Measurements from ENCODE around the gene HSPA1A. TPM values are rescaled to one million over a fixed set of nuclear protein-coding genes. Genes with fewer than 3 reads are reported as not detected.
A peak's percentile ranks its signal among the peaks of the same experiment; 100 is the strongest.
"Not testable (repeated sequence)": the region's sequence is repeated elsewhere in the genome, so short reads cannot be mapped to it uniquely, and the experiment has no call there.

The HSPA1A gene
- total RNA-seq, 2 donors from 2014 or later = 315 to 334 TPM

GRCh38 chr6:31837369-31838113 is 22.2 kb downstream of the HSPA1A start:
- TF ChIP-seq CTCF (IDR thresholded peaks at IDR 0.05) = no peak
- DNase-seq (ENCODE audit: low spot score) = no peak
- Histone ChIP-seq H3K27me3 (no peaks in the 10 kb centered on the region), H3K9me3 (no peaks in the 10 kb centered on the region), H3K4me1 (peaks cover 0 to 47% of the 10 kb centered on the region in 2 donors), H3K4me3 (peak overlapping the region in 1 of 2 donors; percentile 7), H3K36me3 (peaks cover 51% of the 10 kb centered on the region), H3K27ac (peak overlapping the region; percentile 98)

GRCh38 chr6:31838114-31838553 is 22.8 kb downstream of the HSPA1A start:
- H3K4me3 ChIP-seq; H3K9me3 ChIP-seq; H3K27ac ChIP-seq; DNase-seq (ENCODE audit: low spot score); H3K27me3 ChIP-seq: not testable (repeated sequence)
- H3K4me1 ChIP-seq = peaks cover 0 to 47% of the 10 kb centered on the region in 2 donors
- peaks cover 51% of the 10 kb centered on the region for H3K36me3 ChIP-seq

- no peaks in the 10 kb centered on the region for H3K27me3 ChIP-seq
- no peak for TF ChIP-seq CTCF (IDR thresholded peaks at IDR 0.05)
- no peak for DNase-seq (ENCODE audit: low spot score)
- H3K36me3 ChIP-seq = peaks cover 51% of the 10 kb centered on the region
- H3K27ac ChIP-seq = no peak overlapping the region
- H3K4me1 ChIP-seq = peaks cover 0 to 43% of the 10 kb centered on the region in 2 donors
- H3K9me3 ChIP-seq = no peaks in the 10 kb centered on the region
- no peak overlapping the region for H3K4me3 ChIP-seq
Measured at GRCh38 chr6:31838968-31839367, 23.6 kb downstream of the HSPA1A start.

- H3K36me3 ChIP-seq = peaks cover 51% of the 10 kb centered on the region
- not testable (repeated sequence) for DNase-seq (ENCODE audit: low spot score)
Measured at GRCh38 chr6:31839779-31840126, 24.4 kb downstream of the HSPA1A start.

GRCh38 chr6:31842053-31842452 is 26.7 kb downstream of the HSPA1A start:
- Histone ChIP-seq H3K4me1 (peaks cover 0 to 19% of the 10 kb centered on the region in 2 donors), H3K36me3 (peaks cover 45% of the 10 kb centered on the region), H3K27me3 (no peaks in the 10 kb centered on the region), H3K4me3 (no peak overlapping the region), H3K9me3 (no peaks in the 10 kb centered on the region), H3K27ac (no peak overlapping the region)
- no peak for DNase-seq (ENCODE audit: low spot score)
- TF ChIP-seq CTCF (IDR thresholded peaks at IDR 0.05) = no peak

More at GRCh38 chr6:31839779-31840126, 24.4 kb downstream of the HSPA1A start:
- not testable (repeated sequence) for H3K27ac ChIP-seq, H3K4me3 ChIP-seq, H3K27me3 ChIP-seq, H3K9me3 ChIP-seq
- peaks cover 0 to 40% of the 10 kb centered on the region in 2 donors for H3K4me1 ChIP-seq

GRCh38 chr6:31844507-31844906 is 29.2 kb downstream of the HSPA1A start:
- Histone ChIP-seq H3K9me3 (no peaks in the 10 kb centered on the region), H3K4me3 (no peak overlapping the region), H3K36me3 (peaks cover 20% of the 10 kb centered on the region), H3K27me3 (no peaks in the 10 kb centered on the region), H3K27ac (no peak overlapping the region), H3K4me1 (no peaks in the 10 kb centered on the region)
- DNase-seq (ENCODE audit: low spot score) = no peak
- no peak for TF ChIP-seq CTCF (IDR thresholded peaks at IDR 0.05)

All from right atrium auricular region (tissue), 2 donors.